Head of caudate nucleus (tissue), 42 donors: Measurements from ENCODE around the gene CAPZA1.
A peak's percentile ranks its signal among the peaks of the same experiment; 100 is the strongest.

ENCODE experiments used
- DNase-seq, 42 donors: peaks; one replicate each; pipeline versions ENCODE4 v3.0.0 to v3.0.0-alpha.2; 2020 to 2021; ENCODE audit warnings: mixed read lengths in 7 of 42
- intact Hi-C: fragments of 100-400 bp; cut with DNase I; formaldehyde crosslinking; loops from one replicate; pipeline ENCODE4 v1.15.0; 2022

Gene CAPZA1

DNA sequence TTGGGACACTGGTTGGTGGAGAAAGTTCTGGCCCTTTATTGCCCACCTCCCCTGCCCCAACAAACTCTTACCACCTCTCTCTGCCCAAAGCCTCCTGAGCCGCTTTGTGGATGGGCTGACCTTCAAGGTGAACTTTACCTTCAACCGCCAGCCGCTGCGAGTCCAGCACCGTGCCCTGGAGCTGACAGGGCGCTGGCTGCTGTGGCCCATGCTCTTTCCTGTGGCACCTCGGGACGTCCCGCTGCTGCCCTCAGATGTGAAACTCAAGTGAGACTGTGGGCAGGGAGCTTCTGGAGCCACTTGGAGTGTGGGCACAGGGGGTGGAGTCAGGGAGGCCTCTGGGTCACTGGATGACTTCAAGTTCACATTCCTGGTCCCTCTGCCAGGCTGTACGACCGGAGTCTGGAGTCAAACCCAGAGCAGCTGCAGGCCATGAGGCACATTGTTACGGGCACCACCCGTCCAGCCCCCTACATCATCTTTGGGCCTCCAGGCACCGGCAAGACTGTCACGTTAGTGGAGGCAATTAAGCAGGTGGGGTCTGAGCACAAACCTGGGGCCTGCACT is 74.8 kb downstream of the CAPZA1 start:
- intact Hi-C loops: no loop called here

DNA sequence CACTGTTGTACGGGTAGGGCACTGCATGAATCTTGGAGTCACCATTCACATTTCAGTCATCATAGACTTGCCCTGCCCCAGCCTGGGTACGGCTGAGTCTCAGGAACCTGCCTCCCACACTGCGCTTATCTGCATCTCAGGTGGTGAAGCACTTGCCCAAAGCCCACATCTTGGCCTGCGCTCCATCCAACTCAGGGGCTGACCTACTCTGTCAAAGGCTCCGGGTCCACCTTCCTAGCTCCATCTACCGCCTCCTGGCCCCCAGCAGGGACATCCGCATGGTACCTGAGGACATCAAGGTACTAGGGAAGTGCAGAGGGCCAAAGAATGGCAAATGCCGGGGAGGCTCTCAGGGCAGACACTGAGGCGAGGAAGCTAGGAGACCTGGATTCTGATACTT is 75.6 kb downstream of the CAPZA1 start:
- peak in 1 of 42 donors; percentile 14 for DNase-seq
- intact Hi-C loops: no loop called here

More for the DNA sequence above, 74.8 kb downstream of the CAPZA1 start:
- DNase-seq: peak in 1 of 42 donors; percentile 20

DNA sequence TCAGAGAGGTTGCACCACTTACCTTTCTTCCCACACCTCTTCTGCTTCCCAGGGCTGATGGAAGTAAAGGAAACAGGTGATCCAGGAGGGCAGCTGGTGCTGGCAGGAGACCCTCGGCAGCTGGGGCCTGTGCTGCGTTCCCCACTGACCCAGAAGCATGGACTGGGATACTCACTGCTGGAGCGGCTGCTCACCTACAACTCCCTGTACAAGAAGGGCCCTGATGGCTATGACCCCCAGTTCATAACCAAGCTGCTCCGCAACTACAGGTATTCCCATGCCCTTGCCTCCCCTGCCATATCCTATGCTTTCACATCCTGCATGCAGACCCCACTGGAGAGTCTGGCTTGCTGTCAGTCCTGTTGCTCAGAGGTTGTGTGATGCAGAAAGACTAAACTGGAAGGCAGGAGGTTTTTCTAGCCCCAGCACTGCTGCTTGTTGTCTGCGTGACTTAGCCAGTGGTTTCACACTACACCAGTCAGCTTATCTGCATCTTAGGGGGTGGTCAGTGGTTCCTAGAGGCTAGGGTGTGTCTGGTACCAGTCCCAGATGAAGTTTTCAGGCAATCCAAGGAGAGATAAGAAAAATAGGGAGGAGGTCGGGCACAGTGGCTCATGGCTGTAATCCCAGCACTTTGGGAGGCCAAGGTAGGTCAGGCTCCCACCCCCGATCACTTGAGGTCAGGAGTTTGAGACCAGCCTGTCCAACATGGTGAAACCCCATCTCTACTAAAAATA is 77.1 kb downstream of the CAPZA1 start:
- intact Hi-C loops: no loop called here
- peak in 2 of 42 donors; percentile 2 to 20 for DNase-seq

DNA sequence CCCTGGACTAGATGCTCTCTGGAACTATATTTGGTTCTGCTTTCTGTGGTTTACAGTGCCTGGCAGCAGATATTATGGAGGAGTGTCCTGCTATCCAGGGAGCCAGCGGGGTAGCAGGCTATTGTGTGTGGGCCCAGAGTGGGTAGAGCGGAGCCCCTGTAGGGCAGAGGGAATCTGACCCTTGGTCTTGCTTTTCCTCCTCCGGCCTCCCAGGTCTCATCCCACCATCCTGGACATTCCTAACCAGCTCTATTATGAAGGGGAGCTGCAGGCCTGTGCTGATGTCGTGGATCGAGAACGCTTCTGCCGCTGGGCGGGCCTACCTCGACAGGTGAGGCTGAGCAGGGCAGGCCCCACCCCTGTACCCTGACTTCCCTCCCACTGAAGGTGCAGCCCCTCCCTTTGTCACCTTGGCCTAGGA is 78.2 kb downstream of the CAPZA1 start:
- peak in 2 of 42 donors; percentile 3 to 19 for DNase-seq
- intact Hi-C loops: no loop called here

DNA sequence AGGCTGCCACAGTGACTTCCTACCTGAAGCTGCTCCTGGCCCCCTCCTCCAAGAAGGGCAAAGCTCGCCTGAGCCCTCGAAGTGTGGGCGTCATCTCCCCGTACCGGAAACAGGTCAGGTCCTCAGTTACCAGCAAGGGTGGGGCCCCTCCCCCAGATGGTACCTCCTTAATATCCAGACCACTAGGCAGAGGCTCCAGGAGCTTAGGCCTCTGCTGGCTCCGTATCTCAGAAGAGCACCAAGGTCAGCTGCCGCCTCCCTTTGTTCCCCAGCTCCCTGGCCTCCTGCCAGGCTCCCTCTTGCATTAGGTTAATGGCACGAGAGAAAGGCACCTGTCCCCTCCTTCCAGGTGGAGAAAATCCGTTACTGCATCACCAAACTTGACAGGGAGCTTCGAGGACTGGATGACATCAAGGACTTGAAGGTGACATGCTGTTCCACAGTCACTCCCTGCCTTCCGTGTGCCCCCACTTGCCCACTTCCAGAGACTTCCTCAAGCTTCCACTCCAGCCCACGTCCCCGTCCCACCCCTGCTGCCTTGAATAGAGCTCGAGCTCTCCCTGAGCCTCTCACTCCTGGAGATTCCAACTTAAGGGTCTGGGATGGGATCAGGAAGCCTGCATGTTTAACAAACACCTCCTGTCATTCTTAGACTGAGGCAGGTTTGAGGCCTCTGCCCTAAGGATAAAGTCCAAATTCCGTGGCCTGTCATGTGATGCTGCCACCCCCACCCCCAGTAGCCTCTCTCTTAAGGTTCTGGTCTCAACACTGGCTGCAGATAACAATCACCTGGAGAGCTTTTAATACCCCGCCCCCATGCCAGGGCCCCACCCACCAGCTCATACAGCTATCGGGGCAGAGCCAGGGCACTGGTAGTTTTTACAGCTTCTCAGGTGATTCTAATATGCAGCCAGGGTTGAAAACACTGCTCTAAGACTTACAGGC is 79.0 kb downstream of the CAPZA1 start:
- intact Hi-C loops: no loop called here
- peak in 1 of 42 donors; percentile 30 for DNase-seq

DNA sequence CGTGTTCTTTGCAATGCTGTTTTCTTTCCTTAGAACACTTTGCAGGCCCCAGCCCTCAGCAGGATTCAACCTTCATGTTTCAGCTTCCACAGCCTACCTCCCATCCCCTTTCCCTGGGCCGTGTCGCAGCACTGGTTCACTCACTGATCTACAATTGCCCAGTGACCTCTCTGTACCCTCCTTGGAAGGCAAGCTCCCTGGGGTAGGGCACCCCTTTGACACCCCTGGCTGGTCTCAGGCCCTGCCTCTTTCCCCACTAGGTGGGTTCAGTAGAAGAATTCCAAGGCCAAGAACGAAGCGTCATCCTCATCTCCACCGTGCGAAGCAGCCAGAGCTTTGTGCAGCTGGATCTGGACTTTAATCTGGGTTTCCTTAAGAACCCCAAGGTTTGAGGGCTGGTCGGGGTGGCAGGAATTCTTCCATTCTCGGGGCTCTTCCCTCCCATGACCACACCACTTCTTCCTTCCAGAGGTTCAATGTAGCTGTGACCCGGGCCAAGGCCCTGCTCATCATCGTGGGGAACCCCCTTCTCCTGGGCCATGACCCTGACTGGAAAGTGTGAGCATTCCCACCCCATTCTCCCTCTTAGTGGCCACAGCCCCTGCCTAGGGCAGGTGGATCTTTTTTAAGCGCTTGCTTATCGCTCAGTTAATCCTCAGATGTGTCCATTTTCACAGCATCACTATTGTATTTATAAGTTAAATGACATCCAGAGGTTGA is 80.0 kb downstream of the CAPZA1 start:
- peak in 2 of 42 donors; percentile 1 to 33 for DNase-seq
- intact Hi-C loops: loop anchor here (10.0 kb wide), 1 partner anchor 305 kb away; the partner anchor contains the start of gene CTTNBP2NL

DNA sequence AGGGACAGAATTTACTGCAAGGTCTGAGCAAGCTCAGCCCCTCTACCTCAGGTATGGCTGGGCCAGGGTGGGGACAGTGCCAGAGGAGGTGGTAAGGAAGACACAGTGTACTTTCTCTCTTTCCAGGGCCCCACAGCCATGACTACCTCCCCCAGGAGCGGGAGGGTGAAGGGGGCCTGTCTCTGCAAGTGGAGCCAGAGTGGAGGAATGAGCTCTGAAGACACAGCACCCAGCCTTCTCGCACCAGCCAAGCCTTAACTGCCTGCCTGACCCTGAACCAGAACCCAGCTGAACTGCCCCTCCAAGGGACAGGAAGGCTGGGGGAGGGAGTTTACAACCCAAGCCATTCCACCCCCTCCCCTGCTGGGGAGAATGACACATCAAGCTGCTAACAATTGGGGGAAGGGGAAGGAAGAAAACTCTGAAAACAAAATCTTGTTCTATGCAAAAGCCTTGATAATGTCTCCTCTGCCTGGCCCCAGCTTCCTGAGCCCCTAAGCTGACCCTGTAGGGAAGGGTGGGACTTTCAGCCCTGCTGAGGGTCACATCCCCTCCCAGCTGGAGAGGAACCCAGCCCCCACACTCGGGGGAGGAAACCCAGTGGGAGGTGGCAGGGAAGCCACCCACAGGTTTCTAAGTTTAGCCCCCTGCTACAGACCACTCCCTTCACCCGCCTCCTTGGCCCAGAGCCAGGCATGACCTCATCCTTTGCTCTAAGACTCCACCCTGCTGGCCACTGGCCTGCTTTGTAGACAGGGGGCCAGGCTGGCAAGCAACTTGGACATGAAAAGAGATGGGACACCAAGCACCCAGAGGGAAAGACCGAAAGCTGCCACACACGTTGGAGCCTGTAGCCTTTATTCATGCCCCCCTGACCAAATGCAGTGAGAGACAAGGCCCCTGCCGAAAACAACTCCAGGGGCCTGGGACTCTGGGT is 80.9 kb downstream of the CAPZA1 start:
- DNase-seq: peak; percentile 85 to 98 (median 95)
- intact Hi-C loops: loop anchor here (10.0 kb wide), 1 partner anchor 306 kb away; the partner anchor contains the start of gene CTTNBP2NL

DNA sequence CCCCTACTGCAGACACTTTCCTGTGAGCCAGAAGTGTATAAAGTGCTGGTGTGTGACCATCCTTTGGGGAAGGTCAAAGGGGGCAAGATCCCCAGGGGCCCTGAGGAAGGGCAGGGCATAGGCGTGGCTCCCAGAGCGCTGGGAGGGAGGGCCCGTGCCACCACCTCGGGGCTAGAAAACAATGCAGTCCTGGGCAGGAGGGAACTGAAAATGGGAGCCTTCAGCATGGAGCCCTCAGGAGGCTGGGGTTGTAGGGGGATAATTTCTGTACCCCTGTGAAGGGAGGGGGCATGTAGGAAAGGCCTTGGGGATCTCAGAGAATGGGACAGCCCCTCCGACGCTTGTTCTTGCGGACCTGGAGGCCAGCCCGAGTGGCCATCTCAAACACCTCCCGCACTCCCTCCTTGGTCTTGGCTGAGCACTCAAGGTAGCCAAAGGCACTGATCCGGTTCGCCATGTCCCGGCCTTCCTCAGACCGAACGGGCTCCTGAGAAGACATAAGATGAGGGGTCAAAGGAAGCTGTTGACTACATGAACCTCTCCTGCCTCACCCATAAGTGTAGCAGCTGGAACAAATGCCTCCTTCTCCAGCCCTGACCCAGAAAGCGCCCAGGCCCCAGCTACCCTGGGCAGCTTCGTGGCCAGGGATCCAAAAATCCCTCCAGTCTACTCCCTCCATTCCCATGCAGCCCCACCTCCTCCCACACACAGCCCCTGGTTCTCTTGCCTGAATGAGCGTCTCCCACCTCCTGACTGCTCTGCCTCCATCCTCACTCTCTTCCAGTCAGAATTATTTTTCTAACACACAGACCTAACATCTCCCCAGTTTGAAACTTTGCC is 81.8 kb downstream of the CAPZA1 start:
- intact Hi-C loops: loop anchor here (10.0 kb wide), 1 partner anchor 307 kb away; the partner anchor contains the start of gene CTTNBP2NL
- DNase-seq: peak in 2 of 42 donors; percentile 7 to 37

DNA sequence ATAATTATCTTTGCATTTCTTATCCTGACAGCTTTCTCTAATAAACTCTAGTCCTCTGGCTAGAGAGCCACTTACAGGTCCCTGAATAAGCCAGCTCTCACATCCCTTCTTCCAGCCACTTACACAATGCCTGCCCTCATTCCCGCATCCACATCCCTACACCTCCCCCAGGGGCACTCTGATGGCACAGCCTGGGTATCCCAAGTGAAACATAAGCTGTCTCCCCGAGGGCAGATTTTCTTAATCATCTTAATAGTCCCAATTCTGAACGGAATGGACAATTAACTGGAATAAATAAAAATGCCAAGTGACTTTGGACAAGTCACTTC is 82.4 kb downstream of the CAPZA1 start:
- DNase-seq: peak in 1 of 42 donors; percentile 35
- intact Hi-C loops: loop anchor here (10.0 kb wide), 1 partner anchor 307 kb away; the partner anchor contains the start of gene CTTNBP2NL

DNA sequence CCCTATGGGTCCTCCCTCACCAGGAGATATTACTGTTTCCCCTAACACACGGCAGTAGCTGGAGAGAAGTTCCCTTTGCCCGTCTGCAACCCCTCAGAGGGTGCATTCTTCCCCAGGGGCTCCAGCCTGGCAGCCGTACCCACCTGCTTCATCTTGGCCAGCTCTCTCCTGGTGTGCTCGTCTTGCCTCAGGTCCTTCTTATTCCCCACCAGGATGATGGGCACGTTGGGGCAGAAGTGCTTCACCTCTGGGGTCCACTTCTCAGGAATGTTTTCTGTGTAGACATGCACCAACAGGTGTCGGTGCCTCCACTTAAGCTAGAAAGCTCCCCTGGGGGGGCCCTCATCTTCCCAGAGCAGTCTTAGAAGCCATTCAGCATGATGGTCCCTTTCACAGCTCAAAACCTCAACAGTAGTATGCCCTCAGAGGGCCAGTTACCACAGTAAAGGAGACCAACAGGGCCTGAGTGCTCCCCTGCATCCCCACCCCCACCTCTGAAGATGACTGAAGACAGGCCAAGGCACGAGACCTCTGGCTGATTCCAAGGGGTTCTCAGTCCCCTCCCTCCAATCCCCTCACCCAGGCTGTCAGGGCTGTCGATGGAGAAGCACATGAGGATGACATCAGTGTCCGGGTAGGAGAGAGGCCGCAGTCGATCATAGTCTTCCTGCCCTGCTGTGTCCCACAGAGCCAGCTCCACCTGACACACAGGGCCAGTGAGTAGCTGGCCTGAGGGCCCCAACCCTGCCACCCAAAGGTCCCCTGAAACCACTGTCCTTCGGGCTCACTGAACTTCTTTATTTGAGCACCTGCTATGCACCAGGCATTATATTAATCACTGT is 83.0 kb downstream of the CAPZA1 start:
- DNase-seq: peak in 4 of 42 donors; percentile 2 to 68 (median 35)
- intact Hi-C loops: loop anchor here (10.0 kb wide), 1 partner anchor 308 kb away; the partner anchor contains the start of gene CTTNBP2NL

DNA sequence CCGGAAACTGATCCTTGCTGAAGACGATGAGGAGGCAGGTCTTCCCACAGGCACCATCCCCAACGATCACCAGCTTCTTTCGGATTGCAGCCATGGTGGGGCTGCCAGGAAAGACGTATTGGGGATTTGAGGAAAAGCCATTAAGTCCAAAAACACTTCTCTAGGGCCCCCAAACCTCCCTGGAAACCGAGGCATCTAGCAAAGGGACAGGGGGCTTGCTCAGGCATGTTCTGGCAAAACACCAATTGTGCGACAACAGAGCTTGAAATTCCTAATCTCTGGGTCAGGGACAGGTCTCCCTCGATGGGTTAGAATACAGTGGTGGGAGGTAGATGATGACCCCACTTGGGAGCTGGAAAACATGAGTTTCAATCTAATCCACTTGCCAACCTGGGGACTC is 84.1 kb downstream of the CAPZA1 start:
- intact Hi-C loops: loop anchor here (10.0 kb wide), 1 partner anchor 309 kb away; the partner anchor contains the start of gene CTTNBP2NL
- peak in 1 of 42 donors; percentile 35 for DNase-seq

DNA sequence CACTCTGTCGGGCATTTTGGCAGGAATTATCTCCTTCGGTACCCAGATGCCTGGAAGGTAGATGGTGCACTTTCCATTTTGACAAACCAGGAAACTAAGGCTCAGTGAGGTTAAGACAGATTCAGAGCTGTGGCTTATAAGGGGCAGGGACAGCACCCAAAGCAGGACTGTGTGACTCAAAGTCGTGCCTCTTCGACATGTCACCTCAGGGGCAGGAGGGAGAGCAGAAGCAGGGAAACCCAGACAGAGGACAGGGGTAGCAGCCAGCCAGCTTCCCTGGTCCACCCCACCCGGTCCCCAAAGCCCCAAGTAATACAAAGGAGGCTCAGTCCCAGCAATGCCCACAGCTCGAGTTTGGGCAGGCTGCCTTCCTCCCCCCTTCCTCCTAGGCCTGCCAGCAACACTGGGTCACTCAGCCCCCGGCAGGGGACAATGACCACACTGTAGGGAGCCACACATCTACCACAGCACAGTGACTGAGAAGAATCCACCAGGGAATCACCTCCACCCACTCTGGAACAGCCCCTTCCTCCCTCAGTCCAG is 84.8 kb downstream of the CAPZA1 start:
- intact Hi-C loops: loop anchor here (10.0 kb wide), 1 partner anchor 310 kb away; the partner anchor contains the start of gene CTTNBP2NL
- DNase-seq: peak; percentile 77 to 96 (median 90)

DNA sequence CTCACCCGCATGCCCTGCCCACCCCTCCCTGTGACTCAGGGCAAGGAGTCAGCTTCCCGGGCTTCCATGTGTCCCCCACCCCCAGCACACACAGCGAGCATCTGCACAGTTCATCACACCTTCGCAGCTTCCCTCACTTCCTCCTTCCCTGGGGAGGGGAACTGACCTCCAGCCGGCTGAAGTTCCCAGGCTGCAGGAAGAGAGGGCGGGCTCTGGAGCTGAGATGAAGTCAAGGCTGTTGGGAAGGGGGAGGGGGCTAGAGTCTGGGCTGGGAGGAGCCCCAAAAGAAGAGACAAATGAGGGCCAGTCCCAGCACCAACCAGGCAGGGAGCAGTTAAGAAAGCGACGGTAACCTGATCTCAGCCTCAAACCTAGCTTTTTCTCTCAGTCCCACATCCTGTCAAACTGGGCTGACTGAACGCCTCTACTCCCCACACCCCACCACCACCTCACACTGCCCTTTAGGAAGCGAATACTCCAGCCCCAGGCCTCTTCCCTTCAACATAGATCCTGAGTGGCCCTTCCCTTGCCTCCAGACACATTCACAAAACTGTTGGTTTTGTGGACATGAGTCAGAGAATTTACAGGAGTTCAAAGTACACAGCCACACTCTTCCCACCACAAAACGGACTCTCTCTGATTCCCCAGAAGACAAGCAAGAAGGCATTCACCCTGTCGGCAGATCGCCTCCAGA is 85.4 kb downstream of the CAPZA1 start:
- DNase-seq: peak in 22 of 42 donors; percentile 22 to 72 (median 48)

DNA sequence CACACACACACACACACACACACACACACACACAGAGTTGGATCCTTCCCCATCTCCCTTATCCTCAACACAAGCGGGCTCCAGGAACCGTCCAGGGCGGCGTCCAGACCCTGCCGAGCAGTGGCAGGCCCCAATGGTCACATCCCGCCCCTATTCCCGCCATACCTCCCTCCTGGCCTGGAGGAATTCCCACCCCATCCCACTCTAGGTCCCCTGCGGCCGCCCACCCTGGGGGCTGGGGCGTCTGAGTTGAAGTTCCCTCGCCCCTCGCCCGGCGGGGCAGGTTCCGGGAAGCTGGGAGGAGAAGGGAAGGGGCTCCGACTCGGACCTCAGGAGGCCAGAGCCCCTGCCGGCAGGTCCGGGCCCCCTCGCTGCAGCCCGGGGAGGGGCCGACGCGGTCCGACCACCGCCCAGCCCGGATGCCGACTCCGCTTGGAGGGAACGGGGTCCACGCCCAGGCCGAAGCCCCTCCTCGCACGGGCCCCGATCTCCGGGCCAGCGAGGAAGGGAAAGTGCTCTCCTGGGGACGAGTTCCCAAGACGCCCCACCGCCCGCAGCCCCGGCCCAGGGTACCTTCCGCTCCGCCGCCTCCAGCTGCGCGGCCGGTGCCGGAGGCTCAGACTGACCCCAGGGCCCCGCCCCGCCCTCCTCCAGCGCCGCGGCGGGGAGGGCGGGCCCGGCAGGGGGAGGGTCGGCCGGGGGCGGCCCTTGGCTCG is 87.0 kb downstream of the CAPZA1 start, which contains the start of gene RHOC:
Gene RHOC (minus strand): TSS at position 623 of the 716 bp plus-strand sequence. CDS start 3,328 bp downstream, outside the sequence.
- intact Hi-C loops: loop anchor here (2.0 to 10.0 kb wide), 3 partner anchors 82 to 312 kb away; partner anchors contain the start of gene CTTNBP2NL
- DNase-seq: peak in 25 of 42 donors; percentile 31 to 73 (median 53)

More for the DNA sequence above, 85.4 kb downstream of the CAPZA1 start:
- intact Hi-C loops: loop anchor here (5.0 to 10.0 kb wide), 2 partner anchors 203 to 310 kb away; partner anchors contain the start of gene CTTNBP2NL
